Measurements from ENCODE around the gene PARP3. TPM values are rescaled to one million over a fixed set of nuclear protein-coding genes. Genes with fewer than 3 reads are reported as not detected.

Gene PARP3
- total RNA-seq, 1 donor from 2014 or later, result 20.6 TPM

GRCh38 chr3:51937611-51938450 lies 4.3 kb upstream of the PARP3 start:
- Histone ChIP-seq H3K9me3 (no peaks in the 10 kb centered on the region), H3K36me3 (peaks cover 0 to 50% of the 10 kb centered on the region in 2 donors), H3K27me3 (no peaks in the 10 kb centered on the region), H3K4me3 (no peak overlapping the region), H3K4me1 (peaks cover 25% of the 10 kb centered on the region), H3K27ac (no peak overlapping the region)
- intact Hi-C loops (cut with DNase I), result loop anchor here (5.0 kb wide), 1 partner anchor 209 kb away; no protein-coding TSS in a partner anchor
- peak in 1 of 2 donors; percentile 75 for DNase-seq (ENCODE audit: extremely low spot score in 2 of 2)
- no peak for TF ChIP-seq POLR2AphosphoS5 (IDR thresholded peaks at IDR 0.05; ENCODE audit: insufficient read depth in 1 of 2, low read depth in 1 of 2)
- no peak for TF ChIP-seq CTCF (IDR thresholded peaks at IDR 0.05)
- no peak for TF ChIP-seq POLR2A (IDR thresholded peaks at IDR 0.05)

- H3K9me3 ChIP-seq, result no peaks in the 10 kb centered on the region
- H3K27ac ChIP-seq, result no peak overlapping the region
- no peak for TF ChIP-seq POLR2AphosphoS5 (IDR thresholded peaks at IDR 0.05; ENCODE audit: insufficient read depth in 1 of 2, low read depth in 1 of 2)
- TF ChIP-seq CTCF (IDR thresholded peaks at IDR 0.05), result no peak
- no peak for TF ChIP-seq POLR2A (IDR thresholded peaks at IDR 0.05)
- peaks cover 0 to 42% of the 10 kb centered on the region in 2 donors for H3K36me3 ChIP-seq
- intact Hi-C loops (cut with DNase I), result loop anchor here (5.0 kb wide), 1 partner anchor 208 kb away; no protein-coding TSS in a partner anchor
- peaks cover 31% of the 10 kb centered on the region for H3K4me1 ChIP-seq
- H3K4me3 ChIP-seq, result no peak overlapping the region
- H3K27me3 ChIP-seq, result no peaks in the 10 kb centered on the region
- peak in 1 of 2 donors; percentile 69 for DNase-seq (ENCODE audit: extremely low spot score in 2 of 2)
Measured at GRCh38 chr3:51938780-51939425, 3.3 kb upstream of the PARP3 start.

- Histone ChIP-seq H3K27ac (no peak overlapping the region), H3K27me3 (no peaks in the 10 kb centered on the region), H3K4me3 (peak overlapping the region; percentile 69 to 76), H3K9me3 (no peaks in the 10 kb centered on the region), H3K36me3 (peaks cover 0 to 23% of the 10 kb centered on the region in 2 donors), H3K4me1 (peaks cover 31% of the 10 kb centered on the region)
- TF ChIP-seq CTCF (IDR thresholded peaks at IDR 0.05) (no peak), POLR2A (IDR thresholded peaks at IDR 0.05) (no peak), POLR2AphosphoS5 (IDR thresholded peaks at IDR 0.05; ENCODE audit: insufficient read depth in 1 of 2, low read depth in 1 of 2) (no peak)
- peak in 1 of 2 donors; percentile 49 for DNase-seq (ENCODE audit: extremely low spot score in 2 of 2)
- intact Hi-C loops (cut with DNase I), result loop anchor here (2.0 kb wide), 1 partner anchor 34 kb away; the partner anchor contains the start of genes ABHD14A and ABHD14B
Measured at GRCh38 chr3:51940648-51941462, 1.3 kb upstream of the PARP3 start.

- intact Hi-C loops (cut with DNase I), result loop anchor here (2.0 kb wide), 1 partner anchor 33 kb away; the partner anchor contains the start of genes ABHD14A and ABHD14B
- Histone ChIP-seq H3K27me3 (no peaks in the 10 kb centered on the region), H3K9me3 (no peaks in the 10 kb centered on the region), H3K36me3 (peaks cover 0 to 17% of the 10 kb centered on the region in 2 donors), H3K4me3 (peak overlapping the region; percentile 69 to 76), H3K27ac (no peak overlapping the region), H3K4me1 (peaks cover 31% of the 10 kb centered on the region)
- no peak for TF ChIP-seq CTCF (IDR thresholded peaks at IDR 0.05)
- no peak for TF ChIP-seq POLR2A (IDR thresholded peaks at IDR 0.05)
- TF ChIP-seq POLR2AphosphoS5 (IDR thresholded peaks at IDR 0.05; ENCODE audit: insufficient read depth in 1 of 2, low read depth in 1 of 2), result no peak
- peak in 1 of 2 donors; percentile 81 for DNase-seq (ENCODE audit: extremely low spot score in 2 of 2)
Measured at GRCh38 chr3:51941463-51941797, 733 bp upstream of the PARP3 start.

All from vagina (tissue), 2 donors.